GM18502 (cell line): ENCODE measurements around the gene FANCG.

ENCODE experiments used
- ATAC-seq: cut with Tn5 transposase; IDR thresholded peaks from one replicate; pipeline ENCODE4 v1.9.1; 2021; ENCODE audit warnings: mild to moderate bottlenecking; ENCODE audit not compliant: unreplicated experiment, poor library complexity

FANCG gene

GRCh38 chr9:35070823-35071813 is 8.6 kb downstream of the FANCG start:
- ATAC-seq = no peak

GRCh38 chr9:35069020-35069419 is 10.7 kb downstream of the FANCG start:
- ATAC-seq = no peak

- no peak for ATAC-seq
Measured at GRCh38 chr9:35067056-35067455, 12.7 kb downstream of the FANCG start.

DNA sequence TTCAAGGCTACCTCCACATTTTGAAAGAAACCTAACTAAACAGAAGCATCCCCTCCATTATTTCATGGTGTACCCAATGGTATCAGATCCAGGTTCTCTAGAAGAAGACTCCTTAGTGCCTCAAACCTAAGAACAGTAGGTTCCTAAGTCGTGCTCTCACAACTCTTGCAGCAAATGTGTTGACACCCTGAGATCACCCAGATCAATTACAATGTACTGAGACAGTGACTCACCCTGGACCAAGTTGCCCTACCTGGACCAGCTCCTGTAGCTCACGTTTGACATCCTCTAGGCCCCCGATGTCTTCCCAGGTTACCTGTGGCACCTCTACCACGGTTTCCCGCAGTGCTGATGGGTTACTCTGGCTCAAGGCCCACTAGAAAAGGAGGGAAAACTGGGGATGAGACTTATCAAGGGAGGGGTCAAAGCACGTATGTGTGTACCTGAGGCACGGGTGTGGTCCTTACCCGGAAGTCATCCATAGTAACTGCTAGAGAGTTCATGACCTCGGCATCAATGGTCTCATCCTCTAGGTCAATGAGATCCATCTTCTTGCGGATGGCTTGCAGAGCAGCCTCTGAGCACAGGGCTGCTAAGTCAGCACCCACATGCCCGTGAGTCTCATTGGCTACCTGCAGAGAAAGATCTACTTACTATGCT is 19.1 kb downstream of the FANCG start:
- no peak for ATAC-seq

- ATAC-seq = no peak
Measured at GRCh38 chr9:35059438-35059837, 20.3 kb downstream of the FANCG start.

GRCh38 chr9:35057271-35057620 is 22.5 kb downstream of the FANCG start:
- ATAC-seq = no peak

GRCh38 chr9:35056571-35057270 is 23.0 kb downstream of the FANCG start:
- ATAC-seq = no peak

DNA sequence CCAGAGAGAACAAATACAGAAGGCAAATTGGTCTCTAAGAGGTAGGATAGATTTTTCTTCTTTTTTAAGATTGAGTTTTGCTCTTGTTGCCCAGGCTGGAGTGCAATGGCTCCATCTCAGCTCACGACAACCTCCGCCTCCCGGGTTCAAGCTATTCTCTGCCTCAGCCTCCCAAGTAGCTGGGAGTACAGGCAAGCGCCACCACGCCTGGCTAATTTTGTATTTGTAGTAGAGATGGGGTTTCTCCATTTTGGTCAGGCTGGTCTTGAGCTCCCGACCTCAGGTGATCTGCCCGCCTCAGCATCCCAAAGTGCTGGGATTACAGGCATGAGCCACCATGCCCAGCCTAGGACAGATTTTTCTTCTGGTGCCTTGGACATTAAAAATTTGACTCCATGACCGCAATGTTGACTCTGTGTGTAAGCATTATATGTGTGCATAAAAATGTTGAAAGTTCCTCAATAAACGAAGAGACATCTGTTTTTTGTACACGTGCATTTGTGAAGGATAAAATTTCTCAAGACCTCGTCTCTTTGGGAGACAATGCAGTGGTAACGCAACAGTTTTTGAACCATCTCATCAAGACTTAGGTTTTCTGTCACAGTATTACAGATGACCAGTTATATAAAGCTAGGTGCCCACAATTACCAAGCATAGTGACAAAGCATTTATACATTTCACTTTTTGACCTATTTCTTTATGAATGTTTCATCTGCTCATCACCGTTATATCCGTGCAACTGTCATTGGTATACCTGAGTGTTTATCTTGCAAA is 24.7 kb downstream of the FANCG start:
- no peak for ATAC-seq

DNA sequence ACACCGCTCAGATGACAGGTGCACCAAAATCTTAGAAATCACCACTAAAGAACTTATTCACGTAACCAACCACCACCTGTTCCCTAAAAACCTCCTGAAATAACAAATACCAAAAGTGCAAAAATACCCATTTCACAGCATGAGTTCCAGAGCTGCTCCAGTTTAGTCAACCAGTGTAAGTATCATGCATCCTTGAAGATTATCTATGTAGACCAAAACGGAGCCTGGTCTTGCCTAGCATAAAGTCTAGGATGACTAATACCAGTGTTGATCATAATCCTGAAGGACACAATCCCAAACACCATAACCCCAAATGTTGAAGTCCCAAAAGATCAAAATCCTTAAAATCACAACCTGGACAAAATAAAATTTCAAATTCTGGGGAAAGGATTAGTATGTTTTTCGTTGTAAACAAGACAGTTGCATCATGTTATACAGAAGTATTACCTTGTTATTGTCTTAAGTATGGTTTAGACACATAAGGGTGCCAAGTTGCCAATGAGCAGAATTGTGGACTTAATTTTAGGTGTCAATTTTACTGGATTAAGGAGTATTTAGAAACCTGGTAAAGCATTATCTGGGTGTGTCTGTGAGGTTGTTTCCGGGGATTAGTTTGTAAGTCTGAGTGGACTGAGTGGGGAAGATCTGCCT is 25.4 kb downstream of the FANCG start:
- ATAC-seq = no peak

DNA sequence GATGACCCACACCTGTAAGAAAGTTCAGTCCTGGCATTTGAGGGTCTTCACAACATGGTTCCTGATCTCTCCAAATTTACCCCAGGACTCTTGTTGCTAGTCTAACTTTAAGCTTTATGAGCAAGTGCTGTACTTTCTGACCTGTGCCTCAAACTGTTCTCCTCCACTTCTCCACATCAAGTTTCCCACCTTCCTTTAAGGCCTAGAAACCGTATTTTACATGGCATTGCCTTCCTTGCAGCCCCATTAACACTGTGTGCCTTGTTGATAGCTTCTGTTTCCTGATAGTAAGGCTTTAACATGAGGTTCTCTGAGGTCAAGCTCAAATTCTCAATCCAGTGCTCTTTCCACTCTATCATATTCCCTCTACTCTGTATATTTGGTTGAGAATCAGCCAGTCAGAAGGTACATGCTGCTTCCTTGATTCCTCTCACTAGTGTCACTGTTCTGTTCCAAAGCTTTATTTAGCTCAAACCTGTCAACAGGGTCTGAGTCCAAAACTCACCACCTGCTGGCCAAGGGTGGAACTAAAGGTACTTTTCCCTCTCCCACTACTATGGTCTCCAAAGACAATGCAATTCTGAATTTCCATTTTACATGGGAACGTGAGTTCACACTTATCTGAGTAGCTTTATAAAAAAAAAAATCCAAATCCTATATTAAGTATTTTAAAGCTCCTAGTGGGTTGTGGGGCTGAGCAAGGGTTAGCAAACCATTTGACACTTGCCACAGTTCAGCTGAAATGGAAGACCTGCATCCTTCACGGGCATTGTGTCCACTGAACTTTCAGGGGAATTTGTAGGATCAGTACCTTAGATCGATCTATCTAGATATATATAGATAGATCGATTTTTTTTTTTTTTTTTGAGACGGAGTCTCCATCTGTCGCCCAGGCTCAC is 28.4 kb downstream of the FANCG start:
- no peak for ATAC-seq

DNA sequence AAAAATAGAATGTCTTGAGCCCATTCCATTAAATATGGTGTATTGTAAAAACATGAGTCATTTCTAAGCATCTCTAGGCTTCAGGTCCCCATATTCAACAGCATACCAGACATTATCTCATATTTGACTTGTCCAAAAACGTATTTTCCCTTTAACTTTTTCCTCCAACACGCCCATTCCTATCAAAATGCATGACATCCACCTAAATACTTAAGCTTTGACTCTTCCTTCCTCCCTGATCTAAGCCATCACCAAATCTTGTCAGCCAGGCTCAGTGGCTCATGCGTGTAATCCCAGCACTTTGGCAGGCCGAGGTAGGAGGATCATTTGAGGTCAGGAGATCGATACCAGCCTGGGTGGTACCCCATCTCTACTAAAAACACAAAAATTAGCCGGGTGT is 31.2 kb downstream of the FANCG start:
- ATAC-seq = no peak

- no peak for ATAC-seq
Measured at GRCh38 chr9:35044071-35044470, 35.7 kb downstream of the FANCG start.

- ATAC-seq = no peak
Measured at GRCh38 chr9:35042891-35043545, 36.7 kb downstream of the FANCG start.

DNA sequence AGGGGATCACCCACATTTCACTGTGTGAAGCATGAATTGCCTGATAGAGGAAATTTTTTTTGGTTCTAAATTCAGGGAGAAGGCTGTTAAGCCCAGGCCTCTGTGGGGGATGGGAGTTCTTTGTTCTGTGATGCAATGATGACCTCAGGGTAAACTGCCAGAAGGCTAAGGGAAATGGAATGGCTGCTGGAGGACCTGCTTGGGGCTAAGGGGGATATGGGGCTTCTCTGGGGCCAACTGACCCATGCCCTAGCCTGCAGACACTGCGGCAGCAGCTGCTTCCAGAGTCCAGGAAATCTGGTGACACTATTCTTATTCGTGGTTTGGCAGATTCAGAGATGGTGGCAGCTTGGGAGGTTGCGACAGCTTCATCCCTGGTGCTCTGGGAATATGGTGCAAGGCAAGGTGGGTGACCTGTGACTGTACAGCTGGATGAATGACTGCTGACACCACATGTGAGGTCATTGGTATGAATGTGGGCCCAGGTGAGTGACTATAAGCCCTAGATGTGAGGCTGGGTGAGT is 37.6 kb downstream of the FANCG start:
- no peak for ATAC-seq

DNA sequence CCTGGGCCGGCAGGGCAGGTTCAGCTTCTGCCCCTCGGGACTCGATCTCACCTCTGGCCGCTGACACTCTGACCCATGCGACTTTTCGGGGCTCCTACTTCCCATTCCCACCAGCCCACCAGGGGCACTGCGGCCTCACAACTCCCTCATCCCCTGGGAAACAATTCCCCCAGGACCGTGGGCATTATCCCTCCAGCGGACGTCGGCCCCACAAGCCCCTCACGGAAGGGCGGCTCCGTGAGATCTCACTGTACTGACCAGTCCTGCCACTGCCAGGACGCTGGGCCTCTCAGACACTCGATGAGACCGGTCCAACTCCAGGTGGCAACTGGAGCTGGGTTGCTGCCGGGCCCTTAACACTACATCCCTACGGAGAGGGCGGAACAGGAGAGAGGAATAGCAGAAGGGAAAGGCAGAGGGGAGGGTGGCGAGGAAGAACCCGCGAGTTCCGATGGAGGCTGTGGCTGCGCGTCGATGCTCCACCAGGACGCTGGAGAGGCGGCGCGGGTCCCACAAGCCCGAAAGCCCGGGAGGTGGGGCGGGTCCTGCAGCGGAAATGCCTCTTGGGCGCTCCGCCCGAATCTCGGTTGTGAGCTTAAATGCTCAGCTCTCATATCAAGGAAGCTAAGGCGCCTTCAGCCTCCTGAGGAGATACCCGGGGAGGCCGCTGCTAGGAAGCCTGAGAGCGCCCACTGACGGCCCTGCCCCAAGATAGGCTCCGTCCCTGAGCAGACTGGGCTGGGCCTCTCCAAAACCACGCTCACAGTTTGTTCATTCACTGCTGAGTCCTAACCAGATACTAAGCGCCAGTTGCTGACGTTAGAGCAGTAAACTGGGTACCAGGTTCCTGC is 43.7 kb downstream of the FANCG start:
- ATAC-seq = no peak

- no peak for ATAC-seq
Measured at GRCh38 chr9:35033101-35033500, 46.6 kb downstream of the FANCG start.

DNA sequence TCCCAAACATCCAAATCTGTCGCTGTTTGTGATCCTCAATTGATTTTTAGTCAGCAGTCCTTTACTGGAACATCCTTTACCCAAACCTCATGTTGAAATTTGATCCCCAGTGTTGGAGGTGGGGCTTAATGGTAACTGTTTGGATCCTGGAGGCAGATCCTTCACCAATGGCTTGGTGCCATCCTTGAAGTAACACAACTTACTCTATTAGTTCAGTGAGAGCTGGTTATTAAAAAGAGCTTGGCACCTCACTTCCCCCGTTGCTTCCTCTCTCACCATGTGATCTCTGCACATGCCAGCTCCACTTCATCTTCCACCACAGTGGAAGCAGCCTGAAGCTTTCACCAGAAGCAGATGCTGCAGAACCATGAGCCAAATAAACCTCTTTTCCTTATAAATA is 49.9 kb downstream of the FANCG start:
- no peak for ATAC-seq
